CD4-positive, alpha-beta T cell treated with Interleukin-6 at 100 ng/mL for 8 hours (primary cell): Measurements from ENCODE around the gene PDLIM5.
"Not testable (repeated sequence)": the region's sequence is repeated elsewhere in the genome, so short reads cannot be mapped to it uniquely, and the experiment has no call there.

ENCODE experiments used
- DNase-seq: peaks from one replicate; pipeline ENCODE4 v3.0.0-alpha.2; 2020; ENCODE audit warnings: mixed read lengths, low spot score

PDLIM5 gene

GRCh38 chr4:94528792-94529451 lies 77.2 kb downstream of the PDLIM5 start:
- DNase-seq, result no peak

- no peak for DNase-seq
Observed at GRCh38 chr4:94530073-94530472, 78.3 kb downstream of the PDLIM5 start.

- DNase-seq, result no peak
Observed at GRCh38 chr4:94531991-94532789, 80.4 kb downstream of the PDLIM5 start.

- DNase-seq, result no peak
Observed at GRCh38 chr4:94533405-94534223, 81.9 kb downstream of the PDLIM5 start.

- no peak for DNase-seq
Observed at GRCh38 chr4:94534401-94535312, 82.9 kb downstream of the PDLIM5 start.

GRCh38 chr4:94536049-94536448 lies 84.3 kb downstream of the PDLIM5 start:
- DNase-seq, result no peak

- no peak for DNase-seq
Observed at GRCh38 chr4:94536649-94537469, 85.1 kb downstream of the PDLIM5 start.

- no peak for DNase-seq
Observed at GRCh38 chr4:94537921-94538628, 86.3 kb downstream of the PDLIM5 start.

GRCh38 chr4:94540476-94540875 lies 88.7 kb downstream of the PDLIM5 start:
- no peak for DNase-seq

- no peak for DNase-seq
Observed at GRCh38 chr4:94544811-94545210, 93.1 kb downstream of the PDLIM5 start.

- DNase-seq, result no peak
Observed at GRCh38 chr4:94545296-94545695, 93.6 kb downstream of the PDLIM5 start.

GRCh38 chr4:94546949-94547348 lies 95.2 kb downstream of the PDLIM5 start:
- no peak for DNase-seq

- DNase-seq, result no peak
Observed at GRCh38 chr4:94548571-94548970, 96.8 kb downstream of the PDLIM5 start.

- no peak for DNase-seq
Observed at GRCh38 chr4:94550352-94550751, 98.6 kb downstream of the PDLIM5 start.

GRCh38 chr4:94550851-94551250 lies 99.1 kb downstream of the PDLIM5 start:
- no peak for DNase-seq

GRCh38 chr4:94551643-94552564 lies 100.2 kb downstream of the PDLIM5 start:
- no peak for DNase-seq

GRCh38 chr4:94556047-94556446 lies 104.3 kb downstream of the PDLIM5 start:
- DNase-seq, result not testable (repeated sequence)

GRCh38 chr4:94557632-94558031 lies 105.9 kb downstream of the PDLIM5 start:
- not testable (repeated sequence) for DNase-seq

- DNase-seq, result no peak
Observed at GRCh38 chr4:94558392-94558904, 106.7 kb downstream of the PDLIM5 start.
